Measurements from ENCODE around the gene LONP2.

DNA sequence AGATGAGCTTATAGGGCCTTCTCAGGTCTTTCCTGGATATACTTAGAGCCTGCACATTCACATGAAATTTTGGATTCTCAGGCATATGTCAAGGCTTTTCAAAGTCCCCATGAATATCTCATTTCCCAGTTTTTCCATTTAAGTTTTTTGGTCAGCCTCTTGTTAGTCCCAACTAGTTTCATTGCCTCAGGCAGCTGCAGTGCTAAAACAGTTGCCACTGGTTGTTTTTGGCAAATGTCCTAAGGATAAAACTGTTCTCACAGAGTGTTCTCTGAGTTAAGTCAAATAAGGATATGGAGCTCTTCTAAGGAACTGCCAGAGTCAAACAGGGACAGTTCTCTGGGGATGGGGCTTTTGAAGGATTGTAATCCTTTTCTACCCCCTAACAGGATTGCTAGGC is 43.1 kb downstream of the LONP2 start:
- TF ChIP-seq, protein P1, sequence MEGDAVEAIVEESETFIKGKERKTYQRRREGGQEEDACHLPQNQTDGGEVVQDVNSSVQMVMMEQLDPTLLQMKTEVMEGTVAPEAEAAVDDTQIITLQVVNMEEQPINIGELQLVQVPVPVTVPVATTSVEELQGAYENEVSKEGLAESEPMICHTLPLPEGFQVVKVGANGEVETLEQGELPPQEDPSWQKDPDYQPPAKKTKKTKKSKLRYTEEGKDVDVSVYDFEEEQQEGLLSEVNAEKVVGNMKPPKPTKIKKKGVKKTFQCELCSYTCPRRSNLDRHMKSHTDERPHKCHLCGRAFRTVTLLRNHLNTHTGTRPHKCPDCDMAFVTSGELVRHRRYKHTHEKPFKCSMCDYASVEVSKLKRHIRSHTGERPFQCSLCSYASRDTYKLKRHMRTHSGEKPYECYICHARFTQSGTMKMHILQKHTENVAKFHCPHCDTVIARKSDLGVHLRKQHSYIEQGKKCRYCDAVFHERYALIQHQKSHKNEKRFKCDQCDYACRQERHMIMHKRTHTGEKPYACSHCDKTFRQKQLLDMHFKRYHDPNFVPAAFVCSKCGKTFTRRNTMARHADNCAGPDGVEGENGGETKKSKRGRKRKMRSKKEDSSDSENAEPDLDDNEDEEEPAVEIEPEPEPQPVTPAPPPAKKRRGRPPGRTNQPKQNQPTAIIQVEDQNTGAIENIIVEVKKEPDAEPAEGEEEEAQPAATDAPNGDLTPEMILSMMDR (IDR thresholded peaks at IDR 0.05): no peak
- no peak for TF ChIP-seq POLR2A (IDR thresholded peaks at IDR 0.05)
